Lung (tissue), 12 donors: Measurements from ENCODE around the gene PDGFD. TPM values are rescaled to one million over a fixed set of nuclear protein-coding genes. Genes with fewer than 3 reads are reported as not detected.
A peak's percentile ranks its signal among the peaks of the same experiment; 100 is the strongest.

Experiments
- ATAC-seq: fragments of 200-7000 bp; cut with Tn5 transposase; one replicate; pipeline ENCODE4 v1.9.1; 2020; ENCODE audit warnings: moderate number of reproducible peaks; ENCODE audit not compliant: insufficient read depth, low FRiP score
- DNase-seq, 3 donors: peaks; one replicate each; pipeline ENCODE4 v3.0.0-alpha.2; 2013 to 2017
- H3K27ac ChIP-seq, 2 donors: one replicate each; pipeline ENCODE4 v1.5.1; 2013; ENCODE audit warnings: mild to moderate bottlenecking in 2 of 2, moderate library complexity in 2 of 2, control low read depth in 1 of 2, inconsistent platforms in 1 of 2, low read depth in 1 of 2, low read length in 1 of 2
- H3K27me3 ChIP-seq, 3 donors: one replicate each; pipeline ENCODE4 v1.5.1; 2013; ENCODE audit warnings: low read length in 2 of 3; ENCODE audit not compliant: control insufficient read depth in 3 of 3, insufficient read depth in 3 of 3
- H3K36me3 ChIP-seq, 4 donors: one replicate each; pipeline ENCODE4 v1.5.1; 2013; ENCODE audit warnings: low read length in 4 of 4, mild to moderate bottlenecking in 1 of 4, moderate library complexity in 1 of 4; ENCODE audit not compliant: control insufficient read depth in 4 of 4, insufficient read depth in 4 of 4
- H3K4me1 ChIP-seq, 5 donors: one replicate each; pipeline ENCODE4 v1.5.1; 2013; ENCODE audit warnings: low read length in 5 of 5, mild to moderate bottlenecking in 2 of 5, moderate library complexity in 1 of 5; ENCODE audit not compliant: control insufficient read depth in 5 of 5, insufficient read depth in 5 of 5
- H3K4me3 ChIP-seq: one replicate; pipeline ENCODE4 v1.5.1; 2013; ENCODE audit warnings: mild to moderate bottlenecking, control low read depth, moderate library complexity
- H3K9ac ChIP-seq, 2 donors: one replicate each; pipeline ENCODE4 v1.5.1; 2013; ENCODE audit warnings: low read length in 2 of 2, control low read depth in 1 of 2; ENCODE audit not compliant: insufficient read depth in 1 of 2
- H3K9me3 ChIP-seq, 4 donors: one replicate each; pipeline ENCODE4 v1.5.1; 2013; ENCODE audit warnings: low read length in 3 of 4, mild to moderate bottlenecking in 1 of 4, moderate library complexity in 1 of 4; ENCODE audit not compliant: control insufficient read depth in 4 of 4, insufficient read depth in 3 of 4
- WGBS, 2 donors: extraction: QIAGEN DNeasy Blood & Tissue Kit; methylation state at CpG; one replicate each; pipeline ENCODE4 v1.1.7; 2013; 5-methylcytosine and 5-hydroxymethylcytosine counted together
- polyA plus RNA-seq, 2 donors: library from polyadenylated mRNA; stranded (reverse); fragments of 200-250 nt; gene quantifications; one replicate each; pipeline ENCODE4 v1.2.1, GENCODE V29; 2013
- total RNA-seq, 2 donors: library from RNA; depleted of rRNA in 1 of 2; stranded (reverse); fragments of >200 nt in 1 of 2; gene quantifications; one replicate each; pipeline ENCODE4 v1.2.1, GENCODE V29; 2014 to 2021
- TF ChIP-seq, protein P1 (sequence below): IDR thresholded peaks from 2 replicates; pipeline ENCODE4 v1.5.1; 2012; ENCODE audit warnings: mild to moderate bottlenecking; ENCODE audit errors: control extremely low read depth, extremely low read depth
- donor health status: control.
- donor health status: control.
- donor health status: Bipolar disorder and iron deficiency.
- donor health status: healthy.
- donor health status: DM: yes; HTN: yes; CAD: no.

The PDGFD gene
- total and polyA plus RNA-seq, 4 donors = 0.71 to 10.6 (median 1.4) TPM

- TF ChIP-seq, protein P1, sequence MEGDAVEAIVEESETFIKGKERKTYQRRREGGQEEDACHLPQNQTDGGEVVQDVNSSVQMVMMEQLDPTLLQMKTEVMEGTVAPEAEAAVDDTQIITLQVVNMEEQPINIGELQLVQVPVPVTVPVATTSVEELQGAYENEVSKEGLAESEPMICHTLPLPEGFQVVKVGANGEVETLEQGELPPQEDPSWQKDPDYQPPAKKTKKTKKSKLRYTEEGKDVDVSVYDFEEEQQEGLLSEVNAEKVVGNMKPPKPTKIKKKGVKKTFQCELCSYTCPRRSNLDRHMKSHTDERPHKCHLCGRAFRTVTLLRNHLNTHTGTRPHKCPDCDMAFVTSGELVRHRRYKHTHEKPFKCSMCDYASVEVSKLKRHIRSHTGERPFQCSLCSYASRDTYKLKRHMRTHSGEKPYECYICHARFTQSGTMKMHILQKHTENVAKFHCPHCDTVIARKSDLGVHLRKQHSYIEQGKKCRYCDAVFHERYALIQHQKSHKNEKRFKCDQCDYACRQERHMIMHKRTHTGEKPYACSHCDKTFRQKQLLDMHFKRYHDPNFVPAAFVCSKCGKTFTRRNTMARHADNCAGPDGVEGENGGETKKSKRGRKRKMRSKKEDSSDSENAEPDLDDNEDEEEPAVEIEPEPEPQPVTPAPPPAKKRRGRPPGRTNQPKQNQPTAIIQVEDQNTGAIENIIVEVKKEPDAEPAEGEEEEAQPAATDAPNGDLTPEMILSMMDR = no peak
- no peak for ATAC-seq
- H3K4me1 ChIP-seq = no peaks in the 10 kb centered on the region
- H3K9ac ChIP-seq = no peak overlapping the region
- DNase-seq = no peak
- no peaks in the 10 kb centered on the region for H3K36me3 ChIP-seq
- H3K27me3 ChIP-seq = no peaks in the 10 kb centered on the region
- no peak overlapping the region for H3K27ac ChIP-seq
- no peaks in the 10 kb centered on the region for H3K9me3 ChIP-seq
- H3K4me3 ChIP-seq = no peak overlapping the region
These were observed 19.6 kb upstream of the PDGFD start for GRCh38 chr11:104183593-104183992.

GRCh38 chr11:104175769-104176168 lies 11.8 kb upstream of the PDGFD start:
- DNase-seq = no peak
- Histone ChIP-seq H3K4me1 (no peaks in the 10 kb centered on the region), H3K4me3 (no peak overlapping the region), H3K27ac (no peak overlapping the region), H3K27me3 (no peaks in the 10 kb centered on the region), H3K36me3 (no peaks in the 10 kb centered on the region), H3K9me3 (peaks cover 0 to 2% (median 0%) of the 10 kb centered on the region in 4 donors), H3K9ac (no peak overlapping the region)
- no peak for ATAC-seq
- TF ChIP-seq, protein P1 = no peak
- 76 to 85% methylated on average over 1 of the region's 1 CpG for WGBS, 2 donors

- peak in 1 of 3 donors; percentile 17 for DNase-seq
- Histone ChIP-seq H3K4me3 (no peak overlapping the region), H3K4me1 (peaks cover 0 to 4% (median 0%) of the 10 kb centered on the region in 5 donors), H3K9ac (no peak overlapping the region), H3K36me3 (no peaks in the 10 kb centered on the region), H3K9me3 (peaks cover 0 to 2% (median 0%) of the 10 kb centered on the region in 4 donors), H3K27me3 (no peaks in the 10 kb centered on the region), H3K27ac (no peak overlapping the region)
- no peak for ATAC-seq
- TF ChIP-seq, protein P1 = no peak
These were observed 5.1 kb upstream of the PDGFD start for GRCh38 chr11:104169091-104169490.

GRCh38 chr11:104165014-104165413 lies 1.1 kb upstream of the PDGFD start:
- no peak overlapping the region for H3K4me3 ChIP-seq
- H3K4me1 ChIP-seq = peaks cover 0 to 12% (median 3%) of the 10 kb centered on the region in 5 donors
- no peak overlapping the region for H3K9ac ChIP-seq
- no peaks in the 10 kb centered on the region for H3K36me3 ChIP-seq
- no peaks in the 10 kb centered on the region for H3K9me3 ChIP-seq
- TF ChIP-seq, protein P1 = no peak
- peaks cover 0 to 3% (median 0%) of the 10 kb centered on the region in 3 donors for H3K27me3 ChIP-seq
- 86 to 90% methylated on average over 7 of the region's 7 CpGs for WGBS, 2 donors
- ATAC-seq (no peak), DNase-seq (no peak)
- no peak overlapping the region for H3K27ac ChIP-seq
